ENCODE results near the gene CNOT3. TPM values are rescaled to one million over a fixed set of nuclear protein-coding genes. Genes with fewer than 3 reads are reported as not detected.

CNOT3 gene
- total RNA-seq, 1 donor, result 9.8 TPM

GRCh38 chr19:54124393-54124792 is 13.2 kb upstream of the CNOT3 start:
- no peak for DNase-seq (ENCODE audit: low read depth)
- no peak for TF ChIP-seq CTCF (IDR thresholded peaks at IDR 0.05; ENCODE audit: insufficient read depth, low read length)
- H3K4me3 ChIP-seq (ENCODE audit: low read depth, low read length), result no peak overlapping the region

- DNase-seq (ENCODE audit: low read depth), result no peak
- H3K4me3 ChIP-seq (ENCODE audit: low read depth, low read length), result no peak overlapping the region
- no peak for TF ChIP-seq CTCF (IDR thresholded peaks at IDR 0.05; ENCODE audit: insufficient read depth, low read length)
Observed at GRCh38 chr19:54125713-54126112, 11.8 kb upstream of the CNOT3 start.

GRCh38 chr19:54127688-54128440 is 9.7 kb upstream of the CNOT3 start:
- no peak overlapping the region for H3K4me3 ChIP-seq (ENCODE audit: low read depth, low read length)
- no peak for DNase-seq (ENCODE audit: low read depth)
- no peak for TF ChIP-seq CTCF (IDR thresholded peaks at IDR 0.05; ENCODE audit: insufficient read depth, low read length)

- no peak for TF ChIP-seq CTCF (IDR thresholded peaks at IDR 0.05; ENCODE audit: insufficient read depth, low read length)
- DNase-seq (ENCODE audit: low read depth), result no peak
- no peak overlapping the region for H3K4me3 ChIP-seq (ENCODE audit: low read depth, low read length)
Observed at GRCh38 chr19:54128441-54128725, 9.2 kb upstream of the CNOT3 start.

GRCh38 chr19:54128796-54129616 is 8.6 kb upstream of the CNOT3 start:
- TF ChIP-seq CTCF (IDR thresholded peaks at IDR 0.05; ENCODE audit: insufficient read depth, low read length), result no peak
- no peak overlapping the region for H3K4me3 ChIP-seq (ENCODE audit: low read depth, low read length)
- no peak for DNase-seq (ENCODE audit: low read depth)

GRCh38 chr19:54129617-54129996 is 8.0 kb upstream of the CNOT3 start:
- no peak for DNase-seq (ENCODE audit: low read depth)
- TF ChIP-seq CTCF (IDR thresholded peaks at IDR 0.05; ENCODE audit: insufficient read depth, low read length), result no peak
- H3K4me3 ChIP-seq (ENCODE audit: low read depth, low read length), result no peak overlapping the region

Measured in fibroblast of the aortic adventitia (primary cell).